ENCODE results near the gene VASN.

The VASN gene

GRCh38 chr16:4412159-4412558 lies 40.5 kb downstream of the VASN start:
- Histone ChIP-seq H3K9me3 (ENCODE audit: low read length) (no peaks in the 10 kb centered on the region), H3K27ac (ENCODE audit: low read depth, low read length, poor library complexity, severe bottlenecking) (no peak overlapping the region), H3K27me3 (ENCODE audit: insufficient read depth, low read length) (no peaks in the 10 kb centered on the region), H4K20me1 (ENCODE audit: insufficient read depth, low read length) (no peaks in the 10 kb centered on the region), H3K9me2 (ENCODE audit: low read depth, low read length) (no peaks in the 10 kb centered on the region), H3K4me3 (ENCODE audit: low read depth, low read length, poor library complexity, severe bottlenecking) (no peak overlapping the region), H2AFZ (ENCODE audit: low read length) (no peak overlapping the region), H3K9ac (ENCODE audit: low read length) (no peak overlapping the region), H3K4me1 (ENCODE audit: insufficient read depth, low read length, severe bottlenecking) (peaks cover 24% of the 10 kb centered on the region), H3K4me2 (ENCODE audit: low read length) (no peak overlapping the region), H3K79me2 (ENCODE audit: insufficient read depth, low read length) (peaks cover 12% of the 10 kb centered on the region), H3F3A (ENCODE audit: insufficient read depth, low read length) (peaks cover 4% of the 10 kb centered on the region; the same call in 1 of the 2 replicates), H3K36me3 (ENCODE audit: insufficient read depth, low read length) (peaks cover 48% of the 10 kb centered on the region)
- TF ChIP-seq EZH2 (IDR thresholded peaks at IDR 0.05; ENCODE audit: borderline replicate concordance, low read length) (no peak), CTCF (IDR thresholded peaks at IDR 0.05; ENCODE audit: low read length) (no peak)

- no peaks in the 10 kb centered on the region for H3K27me3 ChIP-seq (ENCODE audit: insufficient read depth, low read length)
- H3K4me2 ChIP-seq (ENCODE audit: low read length), result no peak overlapping the region
- H3K4me3 ChIP-seq (ENCODE audit: low read depth, low read length, poor library complexity, severe bottlenecking), result no peak overlapping the region
- no peak overlapping the region for H2AFZ ChIP-seq (ENCODE audit: low read length)
- no peak for TF ChIP-seq EZH2 (IDR thresholded peaks at IDR 0.05; ENCODE audit: borderline replicate concordance, low read length)
- TF ChIP-seq CTCF (IDR thresholded peaks at IDR 0.05; ENCODE audit: low read length), result no peak
- H3K4me1 ChIP-seq (ENCODE audit: insufficient read depth, low read length, severe bottlenecking), result peaks cover 27% of the 10 kb centered on the region
- no peak overlapping the region for H3K9ac ChIP-seq (ENCODE audit: low read length)
- H4K20me1 ChIP-seq (ENCODE audit: insufficient read depth, low read length), result no peaks in the 10 kb centered on the region
- peaks cover 41% of the 10 kb centered on the region for H3K36me3 ChIP-seq (ENCODE audit: insufficient read depth, low read length)
- H3K27ac ChIP-seq (ENCODE audit: low read depth, low read length, poor library complexity, severe bottlenecking), result no peak overlapping the region
- H3K79me2 ChIP-seq (ENCODE audit: insufficient read depth, low read length), result peaks cover 12% of the 10 kb centered on the region
- H3K9me3 ChIP-seq (ENCODE audit: low read length), result no peaks in the 10 kb centered on the region
- H3K9me2 ChIP-seq (ENCODE audit: low read depth, low read length), result no peaks in the 10 kb centered on the region
- peaks cover 4% of the 10 kb centered on the region; the same call in 1 of the 2 replicates for H3F3A ChIP-seq (ENCODE audit: insufficient read depth, low read length)
Observed at GRCh38 chr16:4412854-4413253, 41.2 kb downstream of the VASN start.

GRCh38 chr16:4414187-4414917 lies 42.7 kb downstream of the VASN start:
- Histone ChIP-seq H3K4me2 (ENCODE audit: low read length) (peak overlapping the region; percentile 80), H4K20me1 (ENCODE audit: insufficient read depth, low read length) (no peaks in the 10 kb centered on the region), H3F3A (ENCODE audit: insufficient read depth, low read length) (peaks cover 4% of the 10 kb centered on the region; the same call in 1 of the 2 replicates), H3K79me2 (ENCODE audit: insufficient read depth, low read length) (peaks cover 12% of the 10 kb centered on the region), H3K27me3 (ENCODE audit: insufficient read depth, low read length) (no peaks in the 10 kb centered on the region), H3K4me3 (ENCODE audit: low read depth, low read length, poor library complexity, severe bottlenecking) (peak overlapping the region; percentile 82), H3K9me3 (ENCODE audit: low read length) (no peaks in the 10 kb centered on the region), H3K36me3 (ENCODE audit: insufficient read depth, low read length) (peaks cover 28% of the 10 kb centered on the region; the same call in 1 of the 2 replicates), H3K27ac (ENCODE audit: low read depth, low read length, poor library complexity, severe bottlenecking) (peak overlapping the region; percentile 65), H3K9me2 (ENCODE audit: low read depth, low read length) (no peaks in the 10 kb centered on the region), H3K4me1 (ENCODE audit: insufficient read depth, low read length, severe bottlenecking) (peaks cover 27% of the 10 kb centered on the region), H3K9ac (ENCODE audit: low read length) (peak overlapping the region; percentile 93; the same call in 1 of the 2 replicates), H2AFZ (ENCODE audit: low read length) (no peak overlapping the region)
- no peak for TF ChIP-seq EZH2 (IDR thresholded peaks at IDR 0.05; ENCODE audit: borderline replicate concordance, low read length)
- TF ChIP-seq CTCF (IDR thresholded peaks at IDR 0.05; ENCODE audit: low read length), result no peak
